Left lung (tissue), 10 donors: ENCODE measurements around the gene ASS1. TPM values are rescaled to one million over a fixed set of nuclear protein-coding genes. Genes with fewer than 3 reads are reported as not detected.

Experiments
- ATAC-seq: fragments of 200-7000 bp; cut with Tn5 transposase; one replicate; pipeline ENCODE4 v1.9.1; 2020; ENCODE audit warnings: moderate library complexity
- DNase-seq, 4 donors: peaks; one replicate each; pipeline ENCODE4 v3.0.0-alpha.2; 2013 to 2020
- H3K27ac ChIP-seq, 2 donors: fragments of 200-600 bp; sonication (generic) in 1 of 2; one replicate each; pipeline versions ENCODE4 v1.5.0 to v1.8.0; 2020 to 2021
- H3K27me3 ChIP-seq, 2 donors: fragments of 200-600 bp; sonication (generic) in 1 of 2; one replicate each; pipeline versions ENCODE4 v1.5.0 to v1.8.0; 2020 to 2021
- H3K36me3 ChIP-seq, 2 donors: fragments of 200-600 bp; sonication (generic) in 1 of 2; one replicate each; pipeline versions ENCODE4 v1.5.0 to v1.8.0; 2020 to 2021
- H3K4me1 ChIP-seq, 2 donors: fragments of 200-600 bp; one replicate each; pipeline ENCODE4 v1.8.0; 2021
- H3K4me3 ChIP-seq, 2 donors: fragments of 200-600 bp; sonication (generic) in 1 of 2; one replicate each; pipeline versions ENCODE4 v1.5.0 to v1.8.0; 2020 to 2021; ENCODE audit warnings: mild to moderate bottlenecking in 1 of 2
- H3K9me3 ChIP-seq, 2 donors: fragments of 200-600 bp; sonication (generic) in 1 of 2; one replicate each; pipeline versions ENCODE4 v1.5.0 to v1.8.0; 2020 to 2021
- intact Hi-C, 2 donors: fragments of 100-400 bp; cut with DNase I; formaldehyde crosslinking; loops; one replicate each; pipeline versions ENCODE4 v1.11.2 to v1.14.2; 2022
- polyA plus RNA-seq, 6 donors: library from polyadenylated mRNA; unstranded; fragments of 120-200 nt; gene quantifications; one replicate each; pipeline ENCODE4 v1.2.1, GENCODE V29; 2013; ENCODE audit not compliant: insufficient read length in 6 of 6
- total RNA-seq, 2 donors: library from RNA; stranded (reverse); fragmentation: NEBNext Ultra II Directional; extraction: Animal tissue kit (Norgen Biotek cat#: 25700); gene quantifications; one replicate each; pipeline ENCODE4 v1.2.1, GENCODE V29; 2021
- TF ChIP-seq, protein P1 (sequence below), 2 donors: fragments of 200-600 bp; sonication (generic) in 1 of 2; IDR thresholded peaks; one replicate each; pipeline versions ENCODE4 v1.5.0 to v1.8.0; 2021; ENCODE audit warnings: antibody characterized with exemption in 2 of 2
- donor health status: DM: no; HTN: yes; CAD: no.
- donor health status: DM: no; HTN: no; CAD: no.

Gene ASS1
- total and polyA plus RNA-seq, 8 donors: 11.9 to 99.7 (median 27.8) TPM

- H3K27me3 ChIP-seq: no peaks in the 10 kb centered on the region
- no peak for DNase-seq
- H3K4me3 ChIP-seq: no peak overlapping the region
- TF ChIP-seq, protein P1, sequence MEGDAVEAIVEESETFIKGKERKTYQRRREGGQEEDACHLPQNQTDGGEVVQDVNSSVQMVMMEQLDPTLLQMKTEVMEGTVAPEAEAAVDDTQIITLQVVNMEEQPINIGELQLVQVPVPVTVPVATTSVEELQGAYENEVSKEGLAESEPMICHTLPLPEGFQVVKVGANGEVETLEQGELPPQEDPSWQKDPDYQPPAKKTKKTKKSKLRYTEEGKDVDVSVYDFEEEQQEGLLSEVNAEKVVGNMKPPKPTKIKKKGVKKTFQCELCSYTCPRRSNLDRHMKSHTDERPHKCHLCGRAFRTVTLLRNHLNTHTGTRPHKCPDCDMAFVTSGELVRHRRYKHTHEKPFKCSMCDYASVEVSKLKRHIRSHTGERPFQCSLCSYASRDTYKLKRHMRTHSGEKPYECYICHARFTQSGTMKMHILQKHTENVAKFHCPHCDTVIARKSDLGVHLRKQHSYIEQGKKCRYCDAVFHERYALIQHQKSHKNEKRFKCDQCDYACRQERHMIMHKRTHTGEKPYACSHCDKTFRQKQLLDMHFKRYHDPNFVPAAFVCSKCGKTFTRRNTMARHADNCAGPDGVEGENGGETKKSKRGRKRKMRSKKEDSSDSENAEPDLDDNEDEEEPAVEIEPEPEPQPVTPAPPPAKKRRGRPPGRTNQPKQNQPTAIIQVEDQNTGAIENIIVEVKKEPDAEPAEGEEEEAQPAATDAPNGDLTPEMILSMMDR (IDR thresholded peaks at IDR 0.05): no peak
- no peaks in the 10 kb centered on the region for H3K9me3 ChIP-seq
- no peak overlapping the region for H3K27ac ChIP-seq
- H3K4me1 ChIP-seq: no peaks in the 10 kb centered on the region
- intact Hi-C loops: no loop called here
- no peak for ATAC-seq
- H3K36me3 ChIP-seq: no peaks in the 10 kb centered on the region
Measured at GRCh38 chr9:130513078-130513477, 68.3 kb downstream of the ASS1 start.

DNA sequence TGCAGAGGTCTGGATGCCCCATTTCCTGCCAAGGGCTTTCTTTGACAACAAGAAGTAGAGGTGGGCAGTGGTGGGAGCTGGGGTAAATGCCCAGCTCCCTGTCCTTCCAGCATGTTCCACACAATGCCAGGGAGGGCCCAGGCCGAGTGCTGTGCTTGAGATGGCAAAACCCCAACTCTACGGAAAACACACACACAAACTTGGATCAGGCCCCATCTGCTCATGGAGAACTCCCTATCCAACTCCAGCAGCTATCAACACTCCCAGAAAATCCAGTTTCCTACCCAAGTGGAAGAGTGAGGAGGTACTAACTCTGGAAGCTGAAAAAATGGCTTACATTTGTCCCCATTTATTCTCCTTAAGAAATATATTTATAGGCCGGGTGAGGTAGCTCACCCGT, 73.5 kb downstream of the ASS1 start:
- ATAC-seq: no peak
- intact Hi-C loops: no loop called here
- Histone ChIP-seq H3K4me3 (no peak overlapping the region), H3K9me3 (no peaks in the 10 kb centered on the region), H3K27ac (no peak overlapping the region), H3K36me3 (no peaks in the 10 kb centered on the region), H3K4me1 (no peaks in the 10 kb centered on the region), H3K27me3 (peaks cover 0 to 8% of the 10 kb centered on the region in 2 donors)
- TF ChIP-seq, protein P1 (IDR thresholded peaks at IDR 0.05): no peak
- DNase-seq: no peak

GRCh38 chr9:130518943-130519799, 74.4 kb downstream of the ASS1 start:
- Histone ChIP-seq H3K27me3 (peaks cover 0 to 17% of the 10 kb centered on the region in 2 donors), H3K9me3 (no peaks in the 10 kb centered on the region), H3K4me3 (no peak overlapping the region), H3K4me1 (no peaks in the 10 kb centered on the region), H3K27ac (no peak overlapping the region), H3K36me3 (no peaks in the 10 kb centered on the region)
- TF ChIP-seq, protein P1 (IDR thresholded peaks at IDR 0.05): no peak
- ATAC-seq (no peak), DNase-seq (no peak)
- intact Hi-C loops: no loop called here

- peaks cover 0 to 25% of the 10 kb centered on the region in 2 donors for H3K27me3 ChIP-seq
- no peak overlapping the region for H3K4me3 ChIP-seq
- H3K9me3 ChIP-seq: no peaks in the 10 kb centered on the region
- no peaks in the 10 kb centered on the region for H3K4me1 ChIP-seq
- DNase-seq: no peak
- no peak for ATAC-seq
- no peak overlapping the region for H3K27ac ChIP-seq
- intact Hi-C loops: no loop called here
- H3K36me3 ChIP-seq: no peaks in the 10 kb centered on the region
- TF ChIP-seq, protein P1 (IDR thresholded peaks at IDR 0.05): no peak
Measured at GRCh38 chr9:130519927-130520326, 75.2 kb downstream of the ASS1 start.

DNA sequence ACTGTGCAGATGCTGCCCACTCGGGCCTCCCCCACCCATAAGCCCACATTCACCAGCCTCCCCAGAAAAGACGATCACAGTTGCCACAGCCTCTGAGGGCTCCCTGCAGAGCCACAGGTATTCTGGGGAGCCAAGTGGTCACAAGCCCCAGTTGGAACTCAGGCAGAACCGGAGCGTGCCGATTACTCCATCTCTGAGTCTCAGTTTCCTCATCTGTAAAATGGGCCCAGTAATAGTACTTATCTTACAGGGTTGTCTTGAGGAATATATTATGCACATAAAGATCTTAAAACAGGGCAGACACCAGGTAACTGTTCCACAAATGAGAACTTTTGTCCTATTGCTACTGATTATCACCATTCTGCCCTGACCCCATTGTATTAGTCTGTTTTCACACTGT, 77.0 kb downstream of the ASS1 start:
- DNase-seq: no peak
- H3K36me3 ChIP-seq: no peaks in the 10 kb centered on the region
- TF ChIP-seq, protein P1 (IDR thresholded peaks at IDR 0.05): no peak
- no peak overlapping the region for H3K4me3 ChIP-seq
- intact Hi-C loops: no loop called here
- H3K27ac ChIP-seq: no peak overlapping the region
- no peak for ATAC-seq
- H3K27me3 ChIP-seq: peaks cover 0 to 41% of the 10 kb centered on the region in 2 donors
- H3K9me3 ChIP-seq: no peaks in the 10 kb centered on the region
- no peaks in the 10 kb centered on the region for H3K4me1 ChIP-seq
